Measurements from ENCODE around the gene SMIM38.
"Not testable (repeated sequence)": the region's sequence is repeated elsewhere in the genome, so short reads cannot be mapped to it uniquely, and the experiment has no call there.

The SMIM38 gene

DNA sequence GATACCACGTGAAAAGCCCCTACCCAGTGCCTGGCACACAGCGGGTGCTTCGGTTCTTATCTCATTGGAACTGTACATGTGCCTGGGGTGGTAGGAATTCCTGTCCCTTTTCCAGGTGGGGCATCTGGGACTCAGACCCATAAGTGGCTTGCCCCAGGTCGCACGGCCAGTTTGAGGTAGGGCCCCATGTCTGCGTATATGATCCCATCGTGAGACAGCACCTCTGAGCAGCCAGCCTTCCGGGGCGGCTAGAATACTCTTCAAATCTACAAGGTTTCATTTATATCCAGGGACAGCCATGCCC is 33.5 kb upstream of the SMIM38 start:
- no peak for DNase-seq (ENCODE audit: low read depth in 2 of 2)

DNA sequence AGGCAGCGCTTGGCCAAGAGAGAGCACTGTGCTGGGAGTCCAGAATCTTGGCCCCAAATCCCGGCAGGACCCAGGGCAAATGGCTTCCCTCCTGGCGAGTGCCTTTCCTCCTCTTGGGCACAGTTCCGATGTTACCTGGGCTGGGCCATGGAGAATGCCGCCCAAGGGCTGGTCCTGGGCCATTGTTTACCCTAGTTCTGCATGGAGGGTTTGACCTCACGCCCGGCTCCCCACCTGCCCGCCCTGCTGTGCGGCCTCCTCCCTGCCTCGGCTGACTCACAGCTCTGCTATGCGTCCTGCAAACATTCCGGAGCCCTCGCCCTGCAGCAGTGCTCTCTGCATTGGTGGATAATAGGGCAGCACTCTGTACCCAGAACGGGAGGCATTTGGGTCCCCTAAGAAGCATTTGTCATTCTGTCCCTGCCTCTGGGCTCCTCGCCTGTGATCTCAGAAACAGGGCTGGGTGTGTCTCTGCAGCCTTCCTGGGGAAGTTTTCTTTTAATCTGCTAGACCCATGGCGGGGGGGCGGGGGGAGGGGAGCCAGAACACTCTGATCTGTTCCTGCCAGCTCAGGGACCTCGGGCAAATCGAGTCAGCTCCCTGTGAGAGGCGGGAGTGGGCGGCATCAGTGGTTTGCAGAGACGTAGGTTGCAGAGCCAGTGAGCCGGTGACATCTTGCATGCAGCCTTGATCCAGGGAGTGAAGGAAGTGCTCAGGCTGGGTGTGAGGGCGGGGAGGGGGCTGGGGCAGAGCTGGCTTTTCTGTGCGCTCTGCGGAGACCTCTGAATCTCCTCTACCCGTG is 32.9 kb upstream of the SMIM38 start:
- DNase-seq (ENCODE audit: low read depth in 2 of 2) = peak in 1 of 2 donors; percentile 64

DNA sequence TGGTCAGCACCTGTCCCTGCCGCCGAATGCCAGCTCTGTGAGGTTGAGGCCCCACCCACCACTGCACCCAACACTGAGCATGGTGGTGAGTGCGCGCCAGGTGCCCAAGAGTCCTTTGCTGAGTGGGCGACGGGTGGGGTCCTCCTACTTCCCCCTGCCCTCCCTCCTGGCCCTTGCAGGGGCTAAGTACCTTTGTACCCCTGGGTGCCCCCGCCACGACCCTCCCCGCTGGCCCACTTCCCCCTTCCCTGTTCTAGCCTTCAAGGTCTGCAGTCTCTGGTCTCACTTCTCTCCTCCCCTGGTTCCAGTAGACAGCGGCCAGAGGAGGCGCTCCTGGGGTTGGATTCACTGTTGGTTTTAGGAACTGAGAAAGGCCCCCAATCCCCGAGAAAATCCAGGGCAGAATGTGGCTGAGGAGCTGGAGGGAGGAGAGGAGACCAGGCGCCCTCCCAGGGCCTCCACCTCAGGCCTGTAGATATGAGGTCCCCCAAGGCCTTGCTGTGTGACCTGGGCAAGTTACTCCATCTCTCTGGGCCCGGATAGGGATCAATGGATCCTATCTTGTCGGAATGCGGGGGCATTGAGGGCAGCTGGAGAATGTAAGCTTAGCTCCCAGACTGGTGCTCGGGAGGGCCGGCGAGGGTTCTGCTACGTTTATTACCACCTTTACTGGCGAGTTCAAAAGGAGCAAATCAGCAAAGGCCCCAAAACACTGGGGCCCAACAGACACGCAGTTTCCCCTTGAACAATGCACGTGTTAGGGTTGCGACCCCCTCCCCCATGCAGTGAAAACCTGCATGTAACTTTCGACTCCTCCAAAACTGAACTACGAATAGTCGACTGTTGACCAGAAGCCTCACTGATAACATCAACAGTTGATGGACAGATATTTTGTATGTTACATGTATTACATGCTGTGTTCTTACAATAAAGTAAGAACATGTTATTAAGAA is 31.9 kb upstream of the SMIM38 start:
- DNase-seq (ENCODE audit: low read depth in 2 of 2) = no peak

DNA sequence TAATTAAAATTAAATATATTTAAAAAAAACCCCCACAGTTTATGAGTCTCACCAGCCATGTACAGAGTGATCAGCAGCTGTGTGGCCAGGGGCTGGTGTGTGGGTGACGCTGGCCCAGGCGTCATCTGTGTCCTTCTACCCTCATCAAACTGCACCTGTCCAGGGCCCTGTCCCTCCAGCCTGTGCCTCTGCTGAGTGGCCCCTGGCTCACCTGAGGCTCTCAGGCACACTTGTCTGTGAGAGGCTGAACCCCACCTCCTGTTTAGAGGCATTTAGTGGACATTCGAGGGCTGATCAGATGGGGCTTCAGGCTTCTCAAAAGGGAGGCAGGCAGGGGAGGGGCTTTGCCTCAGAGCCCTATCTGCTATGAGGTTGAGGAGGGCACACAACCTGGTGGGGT is 29.9 kb upstream of the SMIM38 start:
- DNase-seq (ENCODE audit: low read depth in 2 of 2) = no peak

DNA sequence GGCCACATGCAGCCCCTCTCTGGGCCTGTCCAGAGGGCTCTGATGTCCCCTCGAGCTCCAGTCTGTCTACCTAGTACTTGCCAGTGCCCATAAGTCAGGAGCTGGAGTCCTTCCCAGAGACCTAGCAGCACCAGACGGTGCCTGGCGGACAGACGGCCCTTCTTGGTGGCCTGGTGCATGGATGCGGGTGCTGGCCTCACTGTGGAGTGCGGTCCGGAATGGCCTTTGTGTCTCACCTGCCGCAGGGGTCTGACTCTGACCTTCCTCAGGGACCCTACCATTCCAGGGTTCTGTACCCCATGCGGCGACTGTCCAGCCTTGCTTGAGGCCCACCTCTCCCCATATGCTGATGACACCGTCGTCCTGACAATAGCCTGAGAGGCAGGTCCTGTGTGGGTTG is 29.4 kb upstream of the SMIM38 start:
- DNase-seq (ENCODE audit: low read depth in 2 of 2) = no peak

DNA sequence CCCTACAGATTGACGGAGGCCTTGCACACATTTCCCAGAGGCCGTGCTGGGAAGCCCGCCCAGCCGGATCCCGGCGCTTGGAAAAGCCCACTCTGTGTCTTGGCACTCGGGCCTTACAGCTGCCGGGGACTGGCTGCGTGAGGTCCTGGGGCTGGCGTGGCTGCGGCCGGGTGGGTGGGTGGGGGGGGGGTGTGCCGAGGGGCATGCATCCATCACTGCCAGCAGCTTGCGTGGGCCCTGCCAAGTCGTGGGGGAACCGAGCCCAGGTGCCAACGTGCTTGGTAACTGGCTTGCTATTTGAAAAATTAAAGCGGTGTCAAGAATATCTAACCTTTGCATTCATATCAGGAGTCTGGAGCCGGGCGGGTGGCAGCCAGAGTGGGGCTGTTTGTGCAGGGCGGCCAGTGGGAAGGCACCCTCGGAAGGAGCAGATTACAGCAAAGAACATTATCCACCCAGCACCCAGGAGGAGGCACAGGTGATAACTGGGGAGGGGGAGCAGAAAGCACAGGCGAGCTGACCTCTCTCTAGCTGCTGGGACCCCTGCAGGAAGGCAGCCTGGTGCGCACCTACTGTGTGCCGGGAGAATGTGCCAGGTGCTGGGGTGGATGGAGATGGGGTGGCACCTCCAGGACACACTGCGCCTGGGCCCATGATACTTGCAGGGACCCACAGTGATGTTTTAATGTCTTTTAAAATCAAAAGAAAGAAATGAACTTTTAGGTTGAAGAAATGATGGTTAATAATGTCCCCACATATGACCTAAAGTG is 28.5 kb upstream of the SMIM38 start:
- no peak for DNase-seq (ENCODE audit: low read depth in 2 of 2)

DNA sequence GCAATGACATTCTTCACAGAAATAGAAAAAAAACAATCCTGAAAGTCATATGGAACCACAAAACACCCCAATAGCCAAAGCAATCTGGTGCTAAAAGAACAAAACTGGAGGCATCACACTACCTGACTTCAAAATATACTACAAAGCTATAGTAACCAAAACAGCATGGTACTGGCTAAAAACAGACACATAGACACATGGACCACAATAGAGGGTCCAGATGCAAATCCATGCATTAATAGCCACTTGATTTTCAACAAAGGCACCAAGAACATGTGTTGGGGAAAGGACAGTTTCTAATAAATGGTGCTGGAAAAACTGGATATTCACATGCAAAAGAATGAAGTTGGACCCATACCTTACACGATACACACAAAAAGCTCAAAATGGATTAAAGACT is 27.9 kb upstream of the SMIM38 start:
- DNase-seq (ENCODE audit: low read depth in 2 of 2) = no peak

DNA sequence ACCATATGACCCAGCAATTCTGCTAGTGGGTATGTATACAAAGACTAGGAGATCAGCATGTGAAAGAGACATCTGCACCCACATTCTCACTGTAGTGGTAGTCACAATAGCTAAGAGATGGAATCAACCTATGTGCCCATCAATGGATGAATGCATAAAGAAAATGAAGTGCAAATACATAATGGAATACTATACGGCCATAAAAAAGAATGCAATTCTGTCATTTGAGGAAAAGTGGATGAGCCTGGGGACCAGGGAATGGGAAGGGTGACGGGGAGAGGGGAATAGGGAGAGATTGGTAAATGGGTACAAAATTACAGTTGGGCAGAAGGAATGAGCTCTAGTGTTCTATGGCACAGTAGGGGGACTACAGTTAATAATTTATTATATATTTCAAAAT is 26.7 kb upstream of the SMIM38 start:
- no peak for DNase-seq (ENCODE audit: low read depth in 2 of 2)

DNA sequence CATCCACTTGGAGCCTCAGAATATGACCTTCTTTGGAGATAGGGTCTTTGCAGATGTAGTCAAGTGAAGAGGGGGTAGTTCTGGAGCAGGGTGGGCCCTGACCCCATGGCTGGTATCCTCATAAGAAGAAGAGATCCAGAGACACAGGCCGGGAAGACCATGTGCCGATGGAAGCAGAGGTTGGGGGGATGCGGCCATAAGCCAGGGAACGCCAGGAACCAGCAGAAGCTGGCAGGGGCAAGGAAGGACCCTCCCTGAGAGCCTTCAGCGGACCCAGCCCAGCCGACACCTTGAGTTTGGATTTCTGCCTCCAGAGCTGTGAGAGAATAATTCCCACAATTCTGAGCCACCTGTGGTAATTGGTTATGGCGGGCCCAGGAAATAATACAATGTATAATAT is 26.1 kb upstream of the SMIM38 start:
- DNase-seq (ENCODE audit: low read depth in 2 of 2) = no peak

DNA sequence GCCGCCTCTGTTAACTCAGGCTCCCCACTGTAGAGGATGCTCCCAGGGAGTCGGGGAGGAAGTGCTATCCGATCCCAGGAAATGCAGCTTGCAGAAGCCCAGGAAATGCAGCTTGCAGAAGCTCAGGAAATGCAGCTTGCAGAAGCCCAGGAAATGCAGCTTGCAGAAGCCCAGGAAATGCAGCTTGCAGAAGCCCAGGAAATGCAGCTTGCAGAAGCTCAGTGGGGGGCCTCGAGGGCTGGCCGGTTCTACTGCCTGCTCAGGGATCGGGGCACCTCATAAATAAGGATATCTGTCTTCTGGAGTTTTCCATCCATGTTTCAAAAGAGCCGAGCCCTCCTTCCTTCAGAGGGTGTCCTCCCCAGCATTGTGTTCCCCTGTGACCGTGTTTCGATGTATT is 25.1 kb upstream of the SMIM38 start:
- no peak for DNase-seq (ENCODE audit: low read depth in 2 of 2)

DNA sequence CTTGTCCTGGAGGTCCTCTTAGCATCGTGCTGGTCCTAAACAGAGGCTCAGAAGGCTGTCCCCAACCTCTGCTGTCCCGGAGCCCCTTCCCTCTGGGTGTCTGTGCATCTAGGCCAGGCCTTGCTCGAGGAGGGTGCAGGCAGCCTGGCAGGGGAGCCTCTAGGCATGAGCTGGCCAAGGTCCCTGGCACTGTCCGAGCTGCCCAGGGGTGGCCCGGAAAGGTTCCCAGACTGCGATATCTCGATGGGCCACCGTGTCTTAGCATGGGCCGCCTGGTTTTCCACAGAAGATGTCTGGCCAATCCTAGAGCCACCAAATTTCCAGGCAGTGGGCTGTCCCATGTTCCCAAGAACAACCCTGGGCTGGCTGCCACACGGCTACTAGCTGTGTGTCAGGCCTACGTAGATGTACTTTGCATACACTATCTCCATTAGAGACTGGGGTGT is 24.6 kb upstream of the SMIM38 start:
- no peak for DNase-seq (ENCODE audit: low read depth in 2 of 2)

DNA sequence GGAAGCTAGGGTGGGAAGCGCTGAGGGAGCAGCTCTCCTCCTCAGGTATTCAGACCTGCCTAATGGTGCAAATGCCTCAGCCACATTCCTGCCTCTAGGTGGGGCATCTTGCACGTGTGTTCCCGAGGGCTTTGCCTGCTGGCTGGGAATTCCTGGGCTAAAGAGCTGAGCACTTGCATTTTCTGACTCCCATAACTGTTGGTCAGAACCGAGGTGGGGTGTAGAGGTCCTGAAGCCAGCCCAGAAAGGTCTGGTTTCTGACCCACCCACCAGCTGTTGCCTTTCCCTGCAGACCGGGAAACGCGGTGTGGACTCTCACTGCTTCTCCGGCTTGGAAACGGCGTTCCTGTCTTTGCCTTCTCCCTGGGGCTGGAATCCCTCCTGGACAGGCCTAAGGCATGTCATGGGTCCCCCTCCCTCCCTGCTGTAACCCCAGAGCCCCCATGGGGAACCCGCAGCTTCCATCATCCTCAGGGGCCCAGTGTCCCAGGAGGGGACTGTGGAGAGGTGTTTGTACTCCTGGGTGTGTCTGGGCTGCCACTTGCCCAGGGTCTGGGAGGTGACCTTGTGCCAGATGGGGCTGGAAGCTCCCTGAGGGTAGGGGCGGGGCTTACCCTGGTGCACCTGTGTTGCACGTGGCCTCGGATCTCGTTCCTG is 24.0 kb upstream of the SMIM38 start:
- DNase-seq (ENCODE audit: low read depth in 2 of 2) = no peak

DNA sequence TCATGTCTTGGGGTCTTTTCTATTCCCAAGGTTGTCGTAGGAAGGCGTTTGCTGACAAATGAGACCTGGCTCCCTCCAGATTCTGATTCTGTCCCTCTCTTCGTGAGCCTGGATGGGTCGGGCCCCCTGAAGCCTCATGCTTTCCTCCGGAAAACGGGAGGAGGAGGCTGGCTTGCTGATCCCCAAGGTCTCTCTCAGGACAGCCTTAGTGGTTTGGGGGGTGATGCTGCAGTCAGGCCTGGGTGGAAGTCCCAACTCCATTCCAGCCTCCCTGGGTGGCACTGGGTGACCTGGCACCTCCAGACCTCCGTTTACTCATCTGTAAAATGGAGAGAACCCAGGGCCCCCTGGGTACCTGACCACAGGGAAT is 23.4 kb upstream of the SMIM38 start:
- no peak for DNase-seq (ENCODE audit: low read depth in 2 of 2)

DNA sequence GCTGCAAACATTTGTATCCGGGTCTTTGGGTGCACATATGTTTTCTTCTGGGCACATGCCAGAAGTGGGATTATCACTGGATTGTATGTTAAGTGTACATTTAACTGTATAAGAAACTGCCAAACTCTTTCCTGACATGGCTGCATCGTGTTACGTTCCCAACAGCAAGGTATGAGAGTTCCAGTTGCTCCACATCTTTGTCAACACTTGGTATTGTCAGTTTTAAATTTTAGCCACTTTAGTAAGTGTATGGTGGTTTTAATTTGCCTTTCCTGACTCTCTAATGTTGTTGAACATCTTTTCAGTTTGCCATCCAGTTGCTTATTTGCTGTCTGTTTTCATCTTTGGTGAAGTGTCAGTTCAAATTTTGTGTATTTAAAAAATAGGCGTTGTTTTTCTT is 22.5 kb upstream of the SMIM38 start:
- DNase-seq (ENCODE audit: low read depth in 2 of 2) = no peak

DNA sequence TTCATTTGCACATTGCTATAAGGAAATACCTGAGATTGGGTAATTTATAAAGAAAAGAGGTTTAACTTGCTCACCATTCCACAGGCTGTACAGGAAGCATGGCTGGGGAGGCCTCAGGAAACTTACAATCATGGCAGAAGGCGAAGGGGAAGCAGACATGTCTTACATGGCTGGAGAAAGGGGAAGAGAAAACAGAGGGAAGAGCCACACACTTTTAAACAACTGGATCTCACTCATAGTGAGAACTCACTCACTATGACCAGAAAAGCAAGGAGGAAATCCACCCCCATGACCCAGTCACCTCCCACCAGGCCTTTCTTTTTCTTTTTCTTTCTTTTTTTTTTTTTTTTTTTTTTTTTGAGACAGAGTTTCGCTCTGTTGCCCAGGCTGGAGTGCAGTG is 21.6 kb upstream of the SMIM38 start:
- DNase-seq (ENCODE audit: low read depth in 2 of 2) = not testable (repeated sequence)

DNA sequence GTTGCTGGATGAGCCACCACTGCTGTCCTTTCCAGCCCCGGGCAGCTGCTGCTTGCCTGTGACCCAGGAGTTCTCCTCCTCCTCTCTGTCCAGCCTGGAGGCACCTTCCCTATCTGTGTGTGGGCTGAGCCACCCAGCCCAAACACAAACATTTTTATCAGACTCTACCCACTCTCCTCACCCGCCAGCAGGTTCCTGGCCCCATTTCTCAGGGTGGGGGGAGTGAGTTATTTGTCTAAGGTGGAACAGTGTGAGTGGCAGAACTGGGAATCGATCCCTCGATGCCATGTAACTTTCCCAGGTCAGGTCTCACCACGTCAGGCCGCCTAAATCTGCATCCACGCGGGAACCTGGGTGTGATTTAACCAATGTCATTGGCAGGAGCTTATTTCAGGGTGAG is 20.8 kb upstream of the SMIM38 start:
- no peak for DNase-seq (ENCODE audit: low read depth in 2 of 2)

DNA sequence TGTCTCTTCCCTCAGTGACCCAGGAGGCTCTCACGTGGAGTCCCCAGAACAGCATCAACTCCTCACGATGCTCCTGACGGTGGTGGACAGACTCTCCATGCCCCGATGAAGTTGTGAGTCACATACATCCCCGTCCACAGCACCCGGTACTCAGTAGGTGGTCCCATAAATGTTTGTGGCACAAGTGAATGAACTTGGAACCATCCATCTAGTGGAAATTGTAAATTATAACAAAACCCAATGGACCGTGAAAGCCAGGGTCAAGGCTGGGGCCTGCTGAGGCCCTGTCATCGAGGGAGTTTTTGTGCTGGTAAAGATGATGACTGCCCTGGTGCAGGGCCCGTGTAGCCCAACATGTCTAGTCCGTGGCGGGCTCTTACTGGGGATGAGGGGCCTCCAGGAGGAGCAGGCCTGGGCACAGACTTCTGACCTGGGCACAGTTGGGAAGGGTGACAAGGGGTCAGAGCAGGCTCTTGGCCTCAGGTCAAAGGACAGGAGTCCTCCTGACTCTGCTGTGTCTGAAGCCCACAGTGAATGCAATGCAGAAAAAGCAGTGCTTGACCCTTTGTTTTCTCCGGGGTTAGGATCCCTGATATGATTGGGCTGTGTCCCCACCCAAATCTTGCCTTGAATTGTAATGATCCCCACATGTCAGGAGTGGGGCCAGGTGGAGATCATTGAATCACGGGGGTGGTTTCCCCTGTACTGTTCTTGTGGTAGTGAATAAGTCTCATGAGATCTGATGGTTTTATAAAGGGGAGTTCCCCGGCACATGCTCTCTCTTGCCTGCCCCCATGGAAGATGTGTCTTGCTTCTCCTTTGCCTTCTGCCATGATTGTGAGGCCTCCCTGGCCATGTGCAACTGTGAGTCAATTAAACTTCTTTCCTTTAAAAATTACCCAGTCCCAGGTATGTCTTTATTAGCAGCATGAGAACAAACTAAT is 20.0 kb upstream of the SMIM38 start:
- DNase-seq (ENCODE audit: low read depth in 2 of 2) = no peak

DNA sequence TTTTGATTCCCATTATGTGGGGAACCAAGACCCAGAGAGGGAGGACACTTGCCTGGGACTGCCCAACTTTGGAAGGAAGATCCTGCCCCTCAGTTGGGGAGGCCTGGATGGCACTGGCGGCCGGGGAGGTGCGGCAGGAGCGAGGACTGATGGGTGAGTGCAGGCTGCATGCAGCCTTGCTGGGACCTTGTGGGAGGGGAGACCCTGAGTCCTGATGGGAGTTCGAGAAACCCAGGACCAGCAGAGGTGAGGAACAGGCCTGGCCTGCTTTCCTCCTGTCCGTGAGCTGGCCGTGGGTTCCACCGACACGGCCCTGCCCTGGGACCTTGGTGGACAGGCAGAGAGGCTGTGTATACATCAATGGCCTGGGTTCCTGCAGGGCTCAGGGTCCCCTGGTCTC is 19.3 kb upstream of the SMIM38 start:
- DNase-seq (ENCODE audit: low read depth in 2 of 2) = no peak

DNA sequence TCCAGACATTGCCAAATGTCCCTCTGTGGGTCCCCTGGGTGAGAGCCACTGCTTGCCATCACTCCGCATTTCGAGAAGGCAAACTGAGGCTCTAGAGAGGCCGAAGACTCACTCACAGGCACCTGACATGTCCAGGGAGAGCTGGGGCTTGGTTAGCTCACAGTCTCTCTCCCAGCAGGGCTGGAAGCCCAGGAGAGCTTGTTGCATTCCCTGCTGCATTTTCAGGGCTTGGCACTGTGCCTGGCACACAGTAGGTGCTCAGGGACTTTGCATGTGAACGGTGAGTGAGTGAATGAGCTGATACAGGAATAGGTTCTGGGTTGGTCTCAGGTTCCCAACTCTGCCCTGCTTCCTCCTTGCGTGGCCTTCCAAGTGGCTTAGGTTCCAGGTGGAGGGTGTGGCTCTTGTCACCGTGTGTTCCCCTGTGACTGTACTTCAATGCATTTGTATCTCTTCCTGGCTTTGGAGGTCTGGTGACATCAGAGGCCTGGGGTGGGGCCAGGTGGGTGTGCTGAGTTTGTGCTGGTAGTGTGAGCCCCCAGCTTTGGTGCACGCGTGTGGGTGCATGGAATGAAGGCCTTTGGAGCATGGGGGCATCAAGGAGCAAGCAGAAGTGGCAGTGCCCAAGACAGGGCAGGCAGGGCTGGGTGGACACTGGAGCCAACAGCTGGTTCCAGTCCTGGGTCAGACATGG is 18.4 kb upstream of the SMIM38 start:
- no peak for DNase-seq (ENCODE audit: low read depth in 2 of 2)

DNA sequence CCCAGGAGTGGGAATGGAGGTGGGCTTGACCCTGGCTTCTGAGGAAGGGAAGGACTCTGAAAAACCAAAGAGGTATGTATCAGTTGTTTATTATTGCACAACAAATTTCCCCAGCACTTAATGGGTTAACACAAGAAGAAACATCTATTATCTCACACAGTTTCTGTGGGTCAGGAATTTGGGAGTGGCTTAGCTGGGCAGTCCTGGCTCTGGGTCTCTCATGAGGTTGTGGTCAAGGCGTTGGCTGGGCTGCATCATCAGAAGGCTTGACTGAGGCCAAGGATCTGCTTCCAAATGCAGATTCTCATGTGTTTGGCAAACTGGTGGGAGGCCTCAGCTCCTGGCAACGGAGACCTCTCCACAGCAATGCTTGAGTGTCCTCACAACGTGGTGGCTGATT is 17.5 kb upstream of the SMIM38 start:
- DNase-seq (ENCODE audit: low read depth in 2 of 2) = no peak
